Amniotic epithelial cell (primary cell): ENCODE results near the gene EXOC4.

Source experiments
- DNase-seq: peaks from one replicate; pipeline ENCODE4 v3.0.0-alpha.2; 2010; ENCODE audit warnings: low read depth

EXOC4 gene

DNA sequence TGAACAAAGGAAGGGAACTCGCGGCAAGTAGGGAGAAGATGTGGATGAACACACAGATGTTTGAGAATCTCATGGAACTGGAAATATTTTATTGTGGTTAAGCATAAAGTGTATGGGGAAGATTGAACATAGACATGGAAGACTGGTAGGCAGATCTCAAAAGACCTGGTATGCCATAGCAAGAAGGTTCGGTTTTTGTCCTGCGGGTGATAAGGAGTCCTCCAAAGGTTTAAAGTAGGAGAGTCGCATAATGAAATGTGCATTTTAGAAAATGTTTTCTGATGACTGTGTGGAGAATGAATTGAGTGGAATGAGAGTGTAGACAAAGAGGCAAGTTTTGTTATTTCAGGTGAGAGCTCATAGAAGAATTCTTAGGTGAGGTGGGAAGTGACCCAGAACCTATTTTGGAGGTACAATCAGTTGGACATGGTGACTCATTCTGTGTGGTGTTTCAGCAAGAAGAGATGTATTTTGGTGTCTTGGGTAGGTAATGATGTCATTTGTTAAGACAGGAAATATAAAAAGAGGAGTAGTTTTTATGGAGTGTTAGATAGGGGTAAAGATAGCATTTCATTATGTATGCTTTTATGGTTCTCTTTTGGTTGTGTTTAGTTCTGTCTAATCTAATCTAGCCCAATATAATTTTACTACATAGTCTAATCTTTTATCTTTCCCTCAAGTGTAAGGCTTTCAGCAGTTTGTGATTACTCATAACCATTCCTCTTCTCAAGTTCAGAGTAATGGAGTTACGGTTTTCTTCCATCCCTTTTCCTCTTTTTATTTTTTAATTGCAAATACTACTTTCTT lies 239.2 kb downstream of the EXOC4 start:
- peak; percentile 46 for DNase-seq

DNA sequence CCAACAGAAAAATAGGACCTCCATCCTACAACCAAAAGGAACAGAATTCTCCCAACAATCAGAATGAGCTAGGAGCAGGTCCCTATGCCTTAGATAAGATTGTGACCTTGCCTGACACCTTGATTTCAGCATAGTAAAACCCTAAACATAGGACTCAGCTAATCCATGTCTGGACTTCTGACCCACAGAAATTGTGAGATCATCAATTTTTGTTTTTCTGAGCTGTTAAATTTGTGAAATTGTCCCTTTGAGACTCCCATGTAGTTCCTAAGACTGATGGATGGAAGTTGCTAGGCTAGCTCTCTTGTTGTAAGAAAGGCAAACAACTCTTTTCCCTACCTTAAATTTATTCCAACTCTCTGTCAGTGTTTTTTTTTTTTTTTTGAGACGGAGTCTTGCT lies 244.2 kb downstream of the EXOC4 start:
- DNase-seq, result no peak

DNA sequence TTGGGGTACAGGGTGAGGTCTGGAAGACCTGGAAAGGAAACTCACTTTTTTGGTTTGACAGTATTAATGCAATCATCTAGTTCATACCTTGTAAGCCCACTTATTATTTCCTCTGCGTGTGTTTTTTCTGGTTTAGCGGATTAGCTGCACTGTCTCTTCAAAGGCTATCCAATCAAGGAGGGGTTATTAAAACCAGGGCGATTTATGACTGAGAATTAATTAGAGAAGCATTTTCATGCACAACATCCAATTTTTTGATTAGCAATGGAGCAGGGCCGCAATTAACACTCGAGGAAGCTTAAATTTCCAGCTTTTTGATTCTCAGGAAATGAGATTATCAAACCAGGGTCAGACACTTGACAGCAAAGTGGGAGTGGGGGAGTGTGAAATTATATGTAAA lies 248.9 kb downstream of the EXOC4 start:
- DNase-seq, result no peak

DNA sequence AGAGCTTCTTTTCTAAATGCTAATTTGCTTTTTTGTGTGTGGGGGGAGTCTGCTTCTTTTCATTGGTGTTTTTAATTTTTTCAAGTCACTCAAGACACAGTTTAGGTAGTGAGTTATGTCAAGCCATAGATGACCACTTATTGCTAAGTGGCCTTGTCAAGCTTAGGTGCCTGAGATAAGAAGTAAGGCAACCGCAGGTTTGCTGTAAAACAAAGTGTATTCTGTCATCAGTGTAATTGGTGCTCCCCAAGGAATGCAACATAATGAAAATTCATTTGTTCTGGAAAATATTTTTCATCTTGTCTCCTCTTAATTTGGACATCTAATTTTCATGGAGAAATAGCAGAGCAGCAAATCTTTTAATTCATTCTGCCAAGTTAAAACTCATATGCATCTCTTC lies 249.6 kb downstream of the EXOC4 start:
- DNase-seq, result peak; percentile 10

DNA sequence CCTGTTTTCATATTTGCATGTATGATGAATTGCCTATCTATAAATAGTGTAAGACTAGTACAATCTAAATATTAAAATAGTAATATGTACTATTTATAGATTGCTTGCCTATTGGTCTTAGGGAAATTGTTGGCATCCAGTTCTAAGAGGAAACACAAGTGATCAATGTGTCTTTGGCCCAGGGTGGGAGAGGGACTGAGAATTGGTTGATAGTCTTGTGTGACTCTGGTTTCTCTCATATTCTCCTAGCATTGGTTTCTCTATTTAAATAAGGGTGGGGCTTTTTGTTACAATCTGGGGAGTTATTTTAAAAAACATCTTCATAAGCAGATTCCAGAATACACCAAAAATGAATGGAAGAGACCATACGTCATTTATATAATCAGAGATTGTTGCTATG lies 250.1 kb downstream of the EXOC4 start:
- DNase-seq, result no peak

DNA sequence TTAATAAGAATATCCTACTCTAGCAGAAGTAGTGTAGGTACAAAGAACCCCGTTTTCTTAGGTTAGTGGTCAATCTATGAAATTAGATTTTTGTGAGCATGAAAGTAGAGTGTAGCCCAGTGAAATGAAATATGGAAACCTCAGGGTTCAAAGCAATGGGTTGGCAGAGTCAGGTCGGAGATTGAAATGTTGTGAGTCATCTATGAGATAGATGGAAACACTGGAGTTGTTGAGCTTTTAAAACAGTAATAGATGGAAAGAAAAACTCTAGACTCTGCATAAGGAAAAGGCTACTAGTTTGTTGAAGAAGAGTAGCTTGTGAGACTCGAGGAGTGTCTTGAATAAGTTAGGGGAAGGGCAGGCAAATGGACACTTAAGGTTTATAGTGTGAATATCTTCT lies 251.9 kb downstream of the EXOC4 start:
- peak; percentile 33 for DNase-seq

DNA sequence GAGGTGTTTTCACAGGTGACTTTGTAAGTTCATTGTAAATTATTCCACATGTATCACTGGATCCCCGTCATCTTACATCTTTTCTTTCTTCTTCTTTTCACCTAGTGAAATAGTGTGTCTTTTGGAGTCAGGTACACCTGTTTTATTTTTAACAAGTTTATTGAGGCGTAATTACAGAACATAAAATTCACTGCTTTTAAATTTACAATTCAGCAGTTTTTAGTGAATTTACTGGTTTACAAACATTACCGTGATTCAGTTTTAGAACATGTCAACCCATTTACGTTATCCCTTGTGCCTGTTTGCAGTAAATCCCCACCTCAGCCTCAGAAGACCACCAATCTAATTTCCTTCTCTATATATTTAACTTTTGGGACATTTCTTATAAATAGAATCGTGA lies 256.9 kb downstream of the EXOC4 start:
- no peak for DNase-seq

DNA sequence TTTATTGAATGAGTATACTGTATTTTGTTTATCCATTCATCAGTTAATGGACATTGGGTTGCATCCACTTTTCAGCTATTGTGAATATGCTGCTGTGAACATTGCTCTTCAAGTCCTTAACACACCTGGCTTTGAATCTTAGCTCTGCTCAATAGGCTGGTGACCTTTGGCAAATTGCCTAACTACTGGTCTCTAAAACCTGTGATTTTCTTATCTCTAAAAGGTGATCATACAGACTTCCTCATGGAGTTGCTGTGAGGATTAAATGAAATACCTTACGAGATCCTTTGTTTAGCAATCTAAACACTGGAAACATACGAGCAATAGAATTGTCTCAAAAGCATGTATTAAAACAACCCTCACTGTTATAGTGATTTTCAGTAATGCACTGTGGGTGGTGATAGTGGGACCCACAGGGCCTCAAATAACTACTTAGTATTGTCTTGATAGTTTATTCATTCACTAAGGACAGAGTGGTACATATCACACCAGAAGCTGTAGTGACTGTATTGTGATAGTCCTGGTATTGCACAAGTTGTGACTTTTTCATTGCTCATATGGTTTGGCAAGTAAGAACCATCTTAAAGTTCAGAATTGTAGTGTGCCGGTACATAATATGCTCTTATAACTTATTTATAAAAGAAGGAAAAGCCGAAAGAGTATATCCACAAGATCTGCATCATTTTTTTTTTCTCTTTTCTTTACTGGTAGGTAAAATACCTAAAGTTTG lies 257.6 kb downstream of the EXOC4 start:
- DNase-seq, result peak; percentile 43

DNA sequence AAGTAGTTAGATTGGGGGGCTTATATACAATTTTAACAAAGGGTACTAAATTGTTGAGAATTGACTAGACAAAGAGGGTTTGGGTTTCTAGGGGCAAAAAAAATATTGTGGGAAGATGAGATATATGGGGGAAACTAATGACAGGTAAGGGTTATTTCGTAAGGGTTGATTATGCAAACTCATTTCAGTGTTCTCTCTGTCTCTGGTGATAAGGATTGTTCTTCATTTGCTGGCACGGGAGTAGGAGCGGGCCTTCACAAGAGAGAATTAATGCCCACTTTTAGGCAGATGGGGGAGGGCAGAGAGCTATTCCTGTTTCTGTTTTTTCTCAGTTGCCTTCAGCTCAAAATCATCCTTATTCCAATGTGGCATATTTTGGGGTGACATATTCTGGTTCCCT lies 258.4 kb downstream of the EXOC4 start:
- peak; percentile 47 for DNase-seq

DNA sequence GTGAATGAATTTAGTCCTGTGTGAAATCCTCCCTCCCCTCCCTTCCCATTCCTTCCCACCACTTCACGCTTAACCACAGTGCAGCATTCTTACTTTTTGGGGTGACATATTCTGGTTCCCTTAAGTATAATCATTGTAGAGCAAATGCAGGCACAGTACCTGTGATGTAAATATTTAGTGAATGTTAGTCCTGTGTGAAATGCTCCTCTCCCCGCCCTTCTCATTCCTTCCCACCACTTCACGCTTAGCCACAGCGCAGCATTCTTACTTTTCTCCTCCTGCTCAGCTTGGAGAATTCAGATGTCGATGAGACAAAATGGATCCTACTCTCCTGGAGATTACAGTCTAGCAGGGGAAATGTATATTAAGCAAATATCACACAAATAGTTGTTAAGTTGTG lies 258.8 kb downstream of the EXOC4 start:
- DNase-seq, result no peak

DNA sequence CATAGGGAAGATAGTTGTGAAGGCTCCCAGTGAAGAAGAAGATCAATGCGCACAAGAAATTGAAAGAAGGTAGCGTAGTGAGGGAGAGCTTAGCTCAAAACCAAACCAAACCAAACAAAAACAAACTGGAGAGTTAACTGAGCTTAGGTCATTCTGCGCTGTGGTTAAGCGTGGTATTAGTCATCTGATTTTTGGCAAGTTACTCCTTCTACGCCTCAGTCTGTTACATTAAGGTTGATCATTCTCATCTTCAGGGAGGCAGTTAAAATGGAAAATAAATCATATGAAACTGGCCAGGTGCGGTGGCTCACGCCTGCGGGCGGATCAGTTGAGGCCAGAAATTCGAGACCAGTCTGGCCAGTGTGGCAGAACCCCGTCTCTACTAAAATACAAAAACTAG lies 259.7 kb downstream of the EXOC4 start:
- peak; percentile 84 for DNase-seq

DNA sequence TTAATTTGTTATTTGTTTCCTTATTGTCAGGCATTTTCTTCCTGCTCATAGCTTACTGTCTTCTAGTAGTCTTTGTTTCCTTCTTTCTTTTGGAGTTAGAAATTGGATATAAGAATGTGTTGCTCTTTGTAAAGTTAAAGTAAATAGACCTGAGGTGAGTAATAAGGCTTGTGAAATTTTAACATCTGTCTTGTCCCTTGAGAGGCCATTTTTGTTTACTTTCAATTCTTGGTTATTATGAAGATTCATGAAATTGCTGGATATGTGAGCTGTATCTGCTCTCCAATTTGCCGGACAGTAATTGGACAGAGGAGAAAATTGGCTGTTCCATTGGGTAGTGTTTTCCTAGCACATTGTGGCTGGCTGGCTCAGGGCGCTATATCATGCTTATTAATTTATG lies 260.7 kb downstream of the EXOC4 start:
- DNase-seq, result peak; percentile 54

DNA sequence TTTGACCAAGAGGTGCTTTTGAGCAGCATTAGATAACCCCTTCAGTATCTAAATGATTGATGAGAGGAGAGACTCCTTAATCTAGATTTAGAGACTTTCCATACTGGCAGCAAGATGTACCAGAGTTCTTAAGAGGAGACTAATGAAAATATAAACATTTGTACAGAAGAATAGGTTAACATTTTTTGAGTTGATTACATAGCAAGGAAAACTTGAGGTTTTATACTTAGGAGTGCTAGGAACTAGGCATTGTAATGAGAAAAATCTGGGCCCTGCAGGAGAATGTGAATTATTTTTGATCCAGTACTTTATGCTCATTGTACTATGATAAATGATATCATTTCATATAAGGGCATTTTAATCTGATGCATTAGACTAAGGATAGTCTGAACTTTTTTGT lies 261.7 kb downstream of the EXOC4 start:
- peak; percentile 39 for DNase-seq

DNA sequence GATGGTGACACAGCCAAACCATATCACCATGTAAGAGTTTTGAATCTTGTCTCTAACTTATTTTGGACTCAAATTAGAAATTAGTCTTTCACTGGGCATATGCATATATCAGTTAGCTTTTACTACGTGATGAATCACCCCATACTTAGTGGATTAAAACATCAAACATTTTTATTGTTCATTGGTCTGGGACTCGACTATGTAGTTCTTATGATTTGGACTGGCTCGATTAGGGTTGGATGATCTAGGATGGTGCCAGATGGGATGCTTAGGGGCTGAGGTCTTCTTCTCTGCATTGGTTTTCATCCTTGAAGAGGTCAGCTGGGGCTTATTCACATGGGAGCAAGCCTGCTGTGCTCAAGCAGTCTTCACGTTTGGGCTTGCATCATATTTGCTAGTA lies 264.9 kb downstream of the EXOC4 start:
- DNase-seq, result no peak

DNA sequence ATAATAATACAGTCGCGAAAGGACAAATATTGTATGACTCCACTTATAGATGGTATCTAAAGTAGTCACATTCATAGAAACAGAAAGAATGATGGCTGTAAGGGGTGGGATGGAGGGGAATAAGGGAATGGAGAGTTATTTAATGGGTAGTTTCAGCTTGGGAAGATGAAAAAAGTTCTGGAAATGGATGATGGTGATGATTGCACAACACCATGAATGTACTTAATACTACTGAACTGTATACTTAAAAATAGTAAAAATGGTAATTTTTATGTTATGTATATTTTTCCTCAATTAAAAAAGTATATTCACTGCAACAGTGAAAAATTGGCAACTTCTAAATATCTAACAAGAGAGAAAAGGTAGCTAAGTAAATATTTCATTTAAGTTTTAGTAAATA lies 265.8 kb downstream of the EXOC4 start:
- DNase-seq, result no peak

DNA sequence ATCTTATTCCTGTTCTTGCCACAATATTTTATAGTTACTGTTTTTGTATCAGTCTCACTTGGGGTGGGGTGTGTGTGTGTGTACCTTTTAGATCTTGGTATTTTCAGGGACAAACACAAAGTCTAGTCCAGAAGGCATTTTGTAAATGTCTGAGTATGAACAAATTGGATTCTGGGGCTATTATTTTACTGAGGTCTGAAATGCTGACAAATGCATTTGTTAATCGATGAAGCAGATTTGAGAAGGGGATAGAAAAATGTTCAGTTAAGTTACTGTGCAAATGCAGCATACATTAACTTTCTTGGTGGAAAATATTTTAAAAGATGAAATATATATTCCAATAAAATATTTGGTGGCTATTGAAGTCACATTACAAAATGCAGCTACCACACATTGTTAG lies 267.4 kb downstream of the EXOC4 start:
- no peak for DNase-seq

DNA sequence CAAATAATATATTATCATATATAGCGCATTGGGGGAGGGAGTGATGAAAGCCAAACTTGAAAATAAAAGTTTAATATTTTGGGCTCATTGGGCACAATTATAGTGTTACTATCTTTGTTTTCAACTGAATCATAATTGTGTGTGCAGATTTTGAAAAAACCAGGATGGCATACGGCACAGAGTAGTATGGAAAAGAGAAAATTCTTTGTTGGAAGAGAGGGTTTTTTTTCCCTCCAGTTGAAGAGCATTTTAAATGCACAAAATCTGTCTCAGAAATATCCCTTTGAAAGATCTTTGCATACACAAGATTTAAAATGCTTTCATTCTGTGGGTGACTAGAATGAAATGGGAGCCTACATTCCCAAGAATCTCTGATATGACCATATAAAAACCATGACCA lies 269.6 kb downstream of the EXOC4 start:
- DNase-seq, result no peak

DNA sequence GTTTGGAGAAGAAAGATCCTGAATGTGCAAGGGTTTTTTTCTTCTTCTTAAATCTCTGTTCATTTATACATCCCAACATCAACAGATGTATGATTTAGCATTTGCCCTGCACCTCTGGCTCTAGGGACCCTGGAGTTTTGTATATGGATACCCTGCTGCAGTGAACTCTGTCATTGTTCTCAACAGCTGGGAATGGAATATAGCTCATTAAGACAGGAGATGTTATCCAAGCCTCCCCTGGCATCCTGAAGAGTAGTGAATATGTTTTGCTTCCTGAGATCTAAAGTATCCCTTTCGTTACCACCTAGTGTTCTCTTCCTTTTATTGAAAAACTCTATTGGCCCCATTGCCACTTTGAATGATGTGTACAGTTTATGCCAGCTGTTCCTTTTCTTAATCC lies 275.9 kb downstream of the EXOC4 start:
- DNase-seq, result no peak

DNA sequence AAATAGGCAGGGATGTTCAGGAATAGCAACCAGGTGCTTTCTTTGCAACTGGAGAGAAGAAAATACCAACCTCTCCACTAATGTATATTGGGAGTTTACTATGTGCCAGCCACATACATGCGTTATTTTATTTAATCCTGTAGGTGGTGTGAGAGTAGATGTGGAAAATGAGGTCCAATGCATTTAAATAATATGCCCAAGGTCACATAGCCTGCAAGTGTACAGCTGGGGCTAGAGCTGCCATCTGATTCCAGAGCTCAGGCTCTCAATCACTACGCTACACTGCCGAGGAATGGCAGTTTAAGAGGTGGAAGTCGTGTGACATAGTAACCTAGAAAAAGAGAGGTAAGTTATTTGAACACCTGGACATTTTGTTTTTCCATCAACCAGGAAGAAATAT lies 277.0 kb downstream of the EXOC4 start:
- no peak for DNase-seq

DNA sequence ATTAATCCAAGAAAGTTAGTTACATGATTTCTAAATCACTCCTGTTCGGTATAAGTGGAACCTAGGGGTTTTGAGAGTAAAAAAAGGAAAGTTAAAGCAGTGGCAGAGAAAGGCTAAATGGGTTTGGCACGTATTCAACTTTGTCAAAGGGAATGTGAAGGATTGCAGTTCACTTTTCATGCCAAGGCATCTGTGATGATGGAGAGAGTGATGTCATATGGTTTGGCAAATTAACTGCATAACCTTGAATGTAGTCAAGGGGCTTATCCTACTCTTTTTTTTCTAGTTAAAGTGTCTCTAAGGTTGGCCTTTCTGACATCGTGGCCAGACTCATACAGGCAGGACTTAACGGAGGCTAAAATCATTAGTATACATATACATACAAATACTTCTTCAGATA lies 277.8 kb downstream of the EXOC4 start:
- peak; percentile 79 for DNase-seq

DNA sequence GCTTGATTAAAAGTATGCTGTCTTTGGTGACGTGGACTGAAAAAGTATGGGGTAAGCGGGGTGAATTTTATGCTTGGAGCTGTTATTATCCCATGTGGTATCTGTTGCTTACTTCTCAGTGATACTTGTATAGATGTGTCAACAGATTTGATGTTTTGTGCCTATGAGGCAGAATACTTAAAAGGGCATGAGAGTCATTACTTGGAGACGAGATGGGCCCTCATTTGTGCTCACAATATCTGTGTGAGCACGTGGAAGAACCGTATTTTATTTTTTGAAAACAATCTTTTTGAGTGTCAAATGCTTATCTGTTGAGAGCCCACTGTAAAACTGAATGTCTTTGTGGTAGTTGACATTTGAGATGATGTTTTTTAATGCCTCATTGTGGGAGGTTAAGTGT lies 281.9 kb downstream of the EXOC4 start:
- no peak for DNase-seq

DNA sequence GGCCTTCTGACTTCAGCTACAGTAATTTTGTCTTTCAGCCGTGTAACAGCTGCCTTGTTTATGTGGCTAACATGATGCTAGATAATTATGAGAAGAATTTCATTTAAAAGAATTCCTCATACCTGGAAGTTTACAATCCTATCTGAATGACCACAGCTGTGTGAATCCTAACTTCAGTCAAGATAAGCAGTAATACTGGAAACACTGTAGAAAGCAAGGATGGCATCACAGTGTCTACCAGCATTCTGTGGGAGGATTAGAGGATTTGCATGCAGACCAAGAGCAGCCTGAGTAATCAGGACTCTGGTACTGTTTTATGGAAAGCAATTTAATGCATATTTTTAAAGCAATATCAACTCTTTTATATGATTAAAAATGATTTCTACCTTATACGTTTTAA lies 282.4 kb downstream of the EXOC4 start:
- peak; percentile 95 for DNase-seq

DNA sequence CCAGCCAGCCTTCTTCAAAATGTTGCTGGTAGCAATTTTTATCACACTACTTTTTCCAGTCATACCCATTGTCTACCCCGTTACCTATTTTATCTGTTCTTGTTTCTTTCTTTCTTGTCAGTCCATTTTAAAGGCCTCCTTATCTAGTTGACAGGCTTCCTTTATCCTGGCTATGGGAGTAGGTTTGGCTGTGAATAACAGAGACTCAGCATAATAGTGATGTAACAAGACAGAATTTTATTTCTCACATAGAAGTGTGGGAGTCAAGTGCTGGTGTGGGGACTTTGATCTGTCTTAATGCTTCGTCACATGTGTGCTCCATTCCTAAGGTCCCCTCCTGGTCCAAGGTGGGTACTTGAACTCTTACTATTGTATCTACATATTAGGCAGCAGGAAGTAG lies 283.6 kb downstream of the EXOC4 start:
- no peak for DNase-seq

DNA sequence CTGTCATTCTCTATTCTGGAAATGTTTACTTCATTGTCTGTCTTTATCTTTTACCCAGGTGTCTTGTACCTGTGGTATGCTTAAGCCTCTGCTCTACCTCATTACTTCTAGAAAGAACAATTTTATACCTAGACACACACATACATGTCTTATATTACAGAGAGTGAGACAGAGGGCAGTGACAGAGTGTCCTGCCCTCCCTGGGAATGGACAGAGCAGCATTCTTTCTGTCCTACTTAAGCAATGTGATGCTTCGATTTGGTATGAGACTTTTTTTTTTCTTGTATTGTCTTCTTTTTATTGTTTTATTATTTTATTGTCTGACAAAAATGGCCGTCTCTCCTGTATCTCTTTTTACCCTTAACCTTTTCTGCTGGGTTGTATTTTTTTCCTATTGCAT lies 286.1 kb downstream of the EXOC4 start:
- no peak for DNase-seq
